ENCODE results near the gene YTHDC2. TPM values are rescaled to one million over a fixed set of nuclear protein-coding genes. Genes with fewer than 3 reads are reported as not detected.

The YTHDC2 gene
- total RNA-seq, 4 donors from 2014 or later: 39.8 to 50.3 (median 41.5) TPM

DNA sequence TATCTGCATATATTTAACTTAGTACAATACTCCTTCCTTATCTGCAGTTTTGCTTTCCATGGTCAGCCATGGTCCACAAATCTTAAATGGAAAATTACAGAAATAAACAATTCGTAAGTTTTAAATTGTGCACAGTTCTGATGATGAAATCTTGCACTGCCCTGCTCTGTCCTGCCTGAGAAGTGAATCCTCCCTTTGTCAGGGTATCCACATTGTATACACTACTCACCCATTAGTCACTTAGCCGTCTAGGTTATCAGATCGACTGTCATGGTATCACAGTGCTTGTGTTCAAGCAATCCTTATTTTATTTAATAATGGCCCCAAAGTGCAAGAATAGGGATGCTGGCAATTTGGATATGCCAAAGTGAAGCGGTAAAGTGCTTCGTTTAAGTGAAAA, 8.3 kb upstream of the YTHDC2 start:
- H3K36me3 ChIP-seq: no peaks in the 10 kb centered on the region
- H3K9me3 ChIP-seq: peaks cover 0 to 6% (median 0%) of the 10 kb centered on the region in 4 donors
- WGBS, 2 donors: 80 to 86% methylated on average over 5 of the region's 5 CpGs
- H3K27ac ChIP-seq: no peak overlapping the region
- no peak overlapping the region for H3K4me3 ChIP-seq
- no peaks in the 10 kb centered on the region for H3K4me1 ChIP-seq
- H3K27me3 ChIP-seq: no peaks in the 10 kb centered on the region
- no peak for DNase-seq (ENCODE audit: low spot score in 2 of 2)
- no peak for TF ChIP-seq EP300 (IDR thresholded peaks at IDR 0.05)
- no peak for TF ChIP-seq POLR2A (IDR thresholded peaks at IDR 0.05)
- no peak for TF ChIP-seq CTCF (IDR thresholded peaks at IDR 0.05)

DNA sequence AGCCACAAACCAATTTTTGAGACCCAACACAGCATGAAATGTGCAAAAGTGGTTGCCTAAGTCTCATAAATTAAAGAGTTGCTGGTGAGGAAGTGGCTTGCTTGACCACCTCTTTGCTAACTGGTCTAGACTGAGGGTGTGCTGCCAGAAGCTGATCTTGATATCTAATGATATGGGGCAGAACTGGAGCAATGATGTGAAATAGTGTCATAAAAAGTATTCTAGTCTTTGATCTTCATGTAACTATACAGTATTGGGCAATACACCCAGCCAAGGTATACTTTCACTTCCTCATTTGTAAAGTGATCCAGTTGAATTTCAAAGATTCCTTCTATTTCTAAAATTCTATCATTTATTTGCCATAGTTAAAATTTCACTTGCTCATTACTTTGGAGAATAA, 5.9 kb upstream of the YTHDC2 start:
- no peak for TF ChIP-seq EP300 (IDR thresholded peaks at IDR 0.05)
- no peak for TF ChIP-seq CTCF (IDR thresholded peaks at IDR 0.05)
- TF ChIP-seq POLR2A (IDR thresholded peaks at IDR 0.05): no peak
- Histone ChIP-seq H3K4me3 (no peak overlapping the region), H3K4me1 (no peaks in the 10 kb centered on the region), H3K27ac (no peak overlapping the region), H3K27me3 (no peaks in the 10 kb centered on the region), H3K9me3 (no peaks in the 10 kb centered on the region), H3K36me3 (no peaks in the 10 kb centered on the region)
- DNase-seq (ENCODE audit: low spot score in 2 of 2): no peak

GRCh38 chr5:113508756-113509155, 4.7 kb upstream of the YTHDC2 start:
- no peak overlapping the region for H3K27ac ChIP-seq
- no peaks in the 10 kb centered on the region for H3K27me3 ChIP-seq
- peaks cover 0 to 5% (median 0%) of the 10 kb centered on the region in 4 donors for H3K4me1 ChIP-seq
- TF ChIP-seq EP300 (IDR thresholded peaks at IDR 0.05): no peak
- TF ChIP-seq POLR2A (IDR thresholded peaks at IDR 0.05): no peak
- TF ChIP-seq CTCF (IDR thresholded peaks at IDR 0.05): no peak
- DNase-seq (ENCODE audit: low spot score in 2 of 2): no peak
- H3K36me3 ChIP-seq: no peaks in the 10 kb centered on the region
- no peak overlapping the region for H3K4me3 ChIP-seq
- no peaks in the 10 kb centered on the region for H3K9me3 ChIP-seq

GRCh38 chr5:113510836-113511451, 2.5 kb upstream of the YTHDC2 start:
- no peak for DNase-seq (ENCODE audit: low spot score in 2 of 2)
- no peaks in the 10 kb centered on the region for H3K36me3 ChIP-seq
- H3K4me3 ChIP-seq: no peak overlapping the region
- WGBS, 2 donors: 55 to 59% methylated on average over 6 of the region's 6 CpGs
- no peak for TF ChIP-seq EP300 (IDR thresholded peaks at IDR 0.05)
- TF ChIP-seq POLR2A (IDR thresholded peaks at IDR 0.05): no peak
- peak in 3 of 5 experiments; percentile 6 to 51 (median 47) for TF ChIP-seq CTCF (IDR thresholded peaks at IDR 0.05)
- no peaks in the 10 kb centered on the region for H3K27me3 ChIP-seq
- H3K9me3 ChIP-seq: no peaks in the 10 kb centered on the region
- H3K27ac ChIP-seq: no peak overlapping the region
- H3K4me1 ChIP-seq: peaks cover 0 to 22% (median 5%) of the 10 kb centered on the region in 4 donors

DNA sequence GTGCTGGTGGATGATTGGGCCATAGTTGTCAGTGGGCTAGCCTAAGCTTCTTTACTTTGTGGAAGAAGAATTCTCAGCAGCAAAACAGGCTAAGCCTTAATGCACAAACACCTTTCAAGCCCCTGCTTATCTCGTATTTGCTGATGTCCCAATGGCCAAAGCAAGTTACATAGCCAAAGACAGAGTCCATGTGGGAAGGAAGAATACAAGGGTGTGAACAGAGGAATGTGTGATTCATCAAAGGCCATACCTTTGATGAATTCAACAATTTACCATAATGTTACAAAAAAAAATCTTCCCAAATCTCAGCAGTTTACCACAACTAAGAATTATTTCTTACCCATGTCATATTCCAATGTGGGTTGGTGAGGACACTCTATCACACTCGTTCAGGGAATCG, 1.2 kb upstream of the YTHDC2 start:
- no peak for TF ChIP-seq EP300 (IDR thresholded peaks at IDR 0.05)
- no peak for DNase-seq (ENCODE audit: low spot score in 2 of 2)
- H3K36me3 ChIP-seq: peaks cover 0 to 3% (median 0%) of the 10 kb centered on the region in 3 donors
- no peaks in the 10 kb centered on the region for H3K27me3 ChIP-seq
- no peaks in the 10 kb centered on the region for H3K9me3 ChIP-seq
- no peak overlapping the region for H3K27ac ChIP-seq
- 94 to 95% methylated on average over 3 of the region's 3 CpGs for WGBS, 2 donors
- no peak overlapping the region for H3K4me3 ChIP-seq
- peaks cover 0 to 36% (median 6%) of the 10 kb centered on the region in 4 donors for H3K4me1 ChIP-seq

- no peaks in the 10 kb centered on the region for H3K9me3 ChIP-seq
- peak overlapping the region; percentile 69 to 91 (median 81) for H3K4me3 ChIP-seq
- H3K4me1 ChIP-seq: peaks cover 0 to 38% (median 6%) of the 10 kb centered on the region in 4 donors
- TF ChIP-seq CTCF (IDR thresholded peaks at IDR 0.05) (no peak), EP300 (IDR thresholded peaks at IDR 0.05) (peak in 1 of 2 donors; percentile 10)
- no peaks in the 10 kb centered on the region for H3K27me3 ChIP-seq
- peaks cover 0 to 17% (median 0%) of the 10 kb centered on the region in 3 donors for H3K36me3 ChIP-seq
- WGBS, 2 donors: 6 to 7% methylated on average over 9 of the region's 9 CpGs
- DNase-seq (ENCODE audit: low spot score in 2 of 2): no peak
- peak overlapping the region; percentile 94 to 98 (median 94) for H3K27ac ChIP-seq
Observed at GRCh38 chr5:113514289-113514635, 768 bp downstream of the YTHDC2 start.
